ENCODE results near the gene FYN. TPM values are rescaled to one million over a fixed set of nuclear protein-coding genes. Genes with fewer than 3 reads are reported as not detected.

The FYN gene
- total RNA-seq, 1 experiment from 2014 or later: 34.3 TPM

DNA sequence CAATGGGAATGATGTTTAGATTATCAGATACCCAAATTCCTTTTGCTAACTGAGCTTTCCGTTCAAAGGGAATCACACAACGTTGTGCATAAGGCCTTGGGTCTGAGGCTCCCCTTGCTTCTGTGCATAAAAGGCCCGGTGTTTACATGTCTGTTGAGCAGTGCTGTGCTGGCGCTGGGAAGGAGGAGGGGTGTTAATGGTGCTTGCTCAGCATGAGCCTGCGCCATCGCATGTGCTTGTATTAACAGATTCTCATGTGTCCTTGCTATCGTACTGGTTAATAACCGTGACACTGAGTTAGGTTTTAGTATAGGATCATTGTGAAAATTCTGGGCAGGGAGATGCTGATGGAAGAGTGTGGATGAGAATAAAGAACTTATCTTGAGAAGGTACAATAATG is 205.3 kb downstream of the FYN start:
- Histone ChIP-seq H3K4me1 (ENCODE audit: insufficient read depth, low read length, poor library complexity, severe bottlenecking) (no peaks in the 10 kb centered on the region), H3K27ac (ENCODE audit: low read depth, low read length, poor library complexity, severe bottlenecking) (no peak overlapping the region), H3K36me3 (ENCODE audit: insufficient read depth, low read length, poor library complexity, severe bottlenecking) (no peaks in the 10 kb centered on the region), H3K4me3 (ENCODE audit: low read depth, low read length, poor library complexity, severe bottlenecking) (no peak overlapping the region), H3K9me3 (ENCODE audit: low read depth, low read length, poor library complexity, severe bottlenecking) (no peaks in the 10 kb centered on the region), H3K27me3 (replicated peaks; ENCODE audit: insufficient read depth, low read depth, low read length, poor library complexity) (no peaks in the 10 kb centered on the region)
- intact Hi-C loops (cut with micrococcal nuclease; ENCODE audit: unreplicated experiment): no loop called here
- ChIA-PET CTCF (no interaction called here), POLR2A (ENCODE audit: low non-redundant PET) (no interaction called here)
- DNase-seq (ENCODE audit: low spot score): no peak
- TF ChIP-seq EZH2 (IDR thresholded peaks at IDR 0.05; ENCODE audit: borderline replicate concordance, low read depth, low read length, poor library complexity, severe bottlenecking) (no peak), CTCF (conservative IDR thresholded peaks at IDR 0.05; ENCODE audit: low read depth, low read length) (no peak)
- BruUV-seq (replicated peaks): no TSS peak

- no peak for TF ChIP-seq CTCF (conservative IDR thresholded peaks at IDR 0.05; ENCODE audit: low read depth, low read length)
- no peak for TF ChIP-seq EZH2 (IDR thresholded peaks at IDR 0.05; ENCODE audit: borderline replicate concordance, low read depth, low read length, poor library complexity, severe bottlenecking)
- Histone ChIP-seq H3K36me3 (ENCODE audit: insufficient read depth, low read length, poor library complexity, severe bottlenecking) (no peaks in the 10 kb centered on the region), H3K4me1 (ENCODE audit: insufficient read depth, low read length, poor library complexity, severe bottlenecking) (no peaks in the 10 kb centered on the region), H3K27me3 (replicated peaks; ENCODE audit: insufficient read depth, low read depth, low read length, poor library complexity) (no peaks in the 10 kb centered on the region), H3K4me3 (ENCODE audit: low read depth, low read length, poor library complexity, severe bottlenecking) (no peak overlapping the region), H3K9me3 (ENCODE audit: low read depth, low read length, poor library complexity, severe bottlenecking) (no peaks in the 10 kb centered on the region), H3K27ac (ENCODE audit: low read depth, low read length, poor library complexity, severe bottlenecking) (no peak overlapping the region)
- ChIA-PET POLR2A (ENCODE audit: low non-redundant PET) (no interaction called here), CTCF (no interaction called here)
- DNase-seq (ENCODE audit: low spot score): no peak
- no TSS peak for BruUV-seq (replicated peaks)
- intact Hi-C loops (cut with micrococcal nuclease; ENCODE audit: unreplicated experiment): no loop called here
These were observed 206.4 kb downstream of the FYN start for GRCh38 chr6:111666847-111667246.

DNA sequence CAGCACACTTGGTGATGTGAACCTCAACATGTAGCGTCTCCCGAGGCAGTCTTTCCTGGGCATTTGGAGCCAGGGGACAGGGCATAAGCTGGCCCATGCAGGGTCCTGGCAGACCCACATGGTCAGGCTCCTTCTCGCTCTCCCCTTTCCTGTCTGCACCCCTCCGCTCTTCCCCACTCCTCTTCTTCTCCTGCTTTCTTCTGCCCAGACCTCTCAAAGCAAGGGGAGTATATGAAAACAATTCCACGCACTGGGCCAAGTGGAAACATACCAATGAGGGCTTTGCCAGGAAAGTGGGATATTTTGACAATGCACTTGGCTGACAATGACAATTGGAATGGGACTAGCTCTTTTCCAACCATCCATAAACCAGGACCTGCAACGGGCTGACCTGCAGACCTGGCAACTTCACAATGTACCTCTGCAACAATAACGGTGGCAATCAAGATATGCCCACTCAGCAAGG is 208.7 kb downstream of the FYN start:
- Histone ChIP-seq H3K4me1 (ENCODE audit: insufficient read depth, low read length, poor library complexity, severe bottlenecking) (no peaks in the 10 kb centered on the region), H3K4me3 (ENCODE audit: low read depth, low read length, poor library complexity, severe bottlenecking) (no peak overlapping the region), H3K36me3 (ENCODE audit: insufficient read depth, low read length, poor library complexity, severe bottlenecking) (peaks cover 3% of the 10 kb centered on the region), H3K27me3 (replicated peaks; ENCODE audit: insufficient read depth, low read depth, low read length, poor library complexity) (no peaks in the 10 kb centered on the region), H3K9me3 (ENCODE audit: low read depth, low read length, poor library complexity, severe bottlenecking) (no peaks in the 10 kb centered on the region), H3K27ac (ENCODE audit: low read depth, low read length, poor library complexity, severe bottlenecking) (no peak overlapping the region)
- no peak for DNase-seq (ENCODE audit: low spot score)
- CTCF ChIA-PET: no interaction called here
- TF ChIP-seq EZH2 (IDR thresholded peaks at IDR 0.05; ENCODE audit: borderline replicate concordance, low read depth, low read length, poor library complexity, severe bottlenecking): no peak
- TF ChIP-seq CTCF (conservative IDR thresholded peaks at IDR 0.05; ENCODE audit: low read depth, low read length): no peak
- intact Hi-C loops (cut with micrococcal nuclease; ENCODE audit: unreplicated experiment): no loop called here
- no TSS peak for BruUV-seq (replicated peaks)
- POLR2A ChIA-PET (ENCODE audit: low non-redundant PET): no interaction called here
